Esophagus squamous epithelium (tissue), 4 donors: ENCODE results near the gene AASDHPPT.

Experiments used
- CTCF ChIP-seq, 6 experiments: fragments of 450-650 bp in 4 of 6; fragments of 200-600 bp in 2 of 6; sonication (generic) in 2 of 6; IDR thresholded peaks; one replicate each; pipeline ENCODE4 v1.5.1; 2016 to 2019; ENCODE audit warnings: antibody characterized with exemption in 6 of 6, mild to moderate bottlenecking in 4 of 6, moderate library complexity in 4 of 6
- POLR2A ChIP-seq, 4 donors: fragments of 450-650 bp; IDR thresholded peaks; one replicate each; pipeline ENCODE4 v1.6.1; 2017; ENCODE audit warnings: antibody characterized with exemption in 4 of 4, mild to moderate bottlenecking in 4 of 4, moderate library complexity in 3 of 4

DNA sequence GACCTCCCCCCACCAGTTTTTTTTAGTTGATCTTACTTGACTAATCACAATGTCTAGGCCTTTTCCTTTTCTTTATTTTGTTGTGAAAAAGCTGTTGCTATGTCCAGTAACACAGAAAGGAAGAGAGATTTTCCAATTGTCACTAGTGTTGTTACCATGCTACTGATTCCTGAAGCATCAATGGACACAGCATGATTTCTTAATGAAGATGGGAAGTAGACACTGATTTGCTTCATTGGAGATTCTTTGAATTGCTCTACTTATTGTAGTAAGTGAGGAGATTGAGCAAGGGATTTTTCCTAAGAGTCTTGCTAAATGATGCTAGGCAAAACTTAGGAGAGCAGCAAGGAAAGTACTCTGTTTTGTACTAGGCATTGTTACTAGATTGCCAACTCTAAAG, 4.6 kb downstream of the AASDHPPT start:
- TF ChIP-seq POLR2A (IDR thresholded peaks at IDR 0.05), result no peak
- no peak for TF ChIP-seq CTCF (IDR thresholded peaks at IDR 0.05)
